Lower leg skin (tissue), 3 donors: ENCODE results near the gene SUCLA2.

Experiments
- POLR2A ChIP-seq, 2 donors: fragments of 450-650 bp; IDR thresholded peaks; one replicate each; pipeline ENCODE4 v1.6.1; 2016 to 2017; ENCODE audit warnings: antibody characterized with exemption in 2 of 2, mild to moderate bottlenecking in 1 of 2, moderate library complexity in 1 of 2
- TF ChIP-seq, protein P1 (sequence below), 3 donors: fragments of 450-650 bp; IDR thresholded peaks; one replicate each; pipeline ENCODE4 v1.5.1; 2016; ENCODE audit warnings: antibody characterized with exemption in 3 of 3, mild to moderate bottlenecking in 3 of 3, moderate library complexity in 2 of 3

DNA sequence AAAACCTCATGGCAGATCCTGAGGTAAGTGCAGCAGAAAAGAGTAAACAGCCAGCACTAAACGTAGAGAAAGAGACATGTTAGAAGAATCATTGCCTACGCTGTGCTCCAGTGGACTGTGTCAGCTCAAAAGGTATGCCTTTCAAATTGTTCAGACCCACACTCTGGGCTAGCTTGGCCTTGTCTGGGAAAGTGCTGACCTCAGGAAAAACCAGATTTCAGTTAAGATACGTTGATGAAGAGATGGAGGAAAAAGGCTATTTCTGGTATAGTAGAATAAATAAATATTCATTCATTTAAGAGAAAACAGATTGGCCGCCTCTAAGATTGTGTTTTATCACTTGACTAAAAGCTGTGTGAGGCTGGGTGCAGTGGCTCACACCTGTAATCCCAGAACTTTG is 9.6 kb upstream of the SUCLA2 start:
- TF ChIP-seq, protein P1, sequence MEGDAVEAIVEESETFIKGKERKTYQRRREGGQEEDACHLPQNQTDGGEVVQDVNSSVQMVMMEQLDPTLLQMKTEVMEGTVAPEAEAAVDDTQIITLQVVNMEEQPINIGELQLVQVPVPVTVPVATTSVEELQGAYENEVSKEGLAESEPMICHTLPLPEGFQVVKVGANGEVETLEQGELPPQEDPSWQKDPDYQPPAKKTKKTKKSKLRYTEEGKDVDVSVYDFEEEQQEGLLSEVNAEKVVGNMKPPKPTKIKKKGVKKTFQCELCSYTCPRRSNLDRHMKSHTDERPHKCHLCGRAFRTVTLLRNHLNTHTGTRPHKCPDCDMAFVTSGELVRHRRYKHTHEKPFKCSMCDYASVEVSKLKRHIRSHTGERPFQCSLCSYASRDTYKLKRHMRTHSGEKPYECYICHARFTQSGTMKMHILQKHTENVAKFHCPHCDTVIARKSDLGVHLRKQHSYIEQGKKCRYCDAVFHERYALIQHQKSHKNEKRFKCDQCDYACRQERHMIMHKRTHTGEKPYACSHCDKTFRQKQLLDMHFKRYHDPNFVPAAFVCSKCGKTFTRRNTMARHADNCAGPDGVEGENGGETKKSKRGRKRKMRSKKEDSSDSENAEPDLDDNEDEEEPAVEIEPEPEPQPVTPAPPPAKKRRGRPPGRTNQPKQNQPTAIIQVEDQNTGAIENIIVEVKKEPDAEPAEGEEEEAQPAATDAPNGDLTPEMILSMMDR (IDR thresholded peaks at IDR 0.05): no peak
- TF ChIP-seq POLR2A (IDR thresholded peaks at IDR 0.05): no peak
